GM12891 (cell line): Measurements from ENCODE around the gene MAPK4.

Source experiments
- DNase-seq: peaks from one replicate; pipeline ENCODE4 v3.0.0; 2011; ENCODE audit warnings: low spot score; ENCODE audit not compliant: insufficient read length
- FAIRE-seq: peaks from 2 replicates; lab custom pipeline; 2011; peaks lifted over from hg19 to GRCh38; lab: Jason Lieb, UNC
- PAX5 ChIP-seq: IDR thresholded peaks from 2 replicates; pipeline ENCODE4 v1.6.1; 2011; ENCODE audit warnings: low read length, moderate library complexity, mild to moderate bottlenecking; ENCODE audit not compliant: insufficient read depth, severe bottlenecking
- POLR2A ChIP-seq: IDR thresholded peaks from 2 replicates; pipeline ENCODE4 v1.6.1; 2011; ENCODE audit warnings: low read depth, low read length, control low read depth
- POLR2AphosphoS5 ChIP-seq: IDR thresholded peaks from 2 replicates; pipeline ENCODE4 v1.6.1; 2011; ENCODE audit warnings: low read depth, low read length, control low read depth
- POU2F2 ChIP-seq: IDR thresholded peaks from 2 replicates; pipeline ENCODE4 v1.6.1; 2011; ENCODE audit warnings: low read depth, mild to moderate bottlenecking, control low read depth, low read length, moderate library complexity
- SPI1 ChIP-seq: IDR thresholded peaks from 2 replicates; pipeline ENCODE4 v1.6.1; 2011; ENCODE audit warnings: low read depth, low read length, control low read depth
- TAF1 ChIP-seq: IDR thresholded peaks from 2 replicates; pipeline ENCODE4 v1.6.1; 2011; ENCODE audit warnings: low read depth, low read length, control low read depth

MAPK4 gene

GRCh38 chr18:50624981-50625380 lies 65.1 kb downstream of the MAPK4 start:
- TF ChIP-seq POU2F2 (no peak), POLR2AphosphoS5 (no peak)
- DNase-seq (no peak), FAIRE-seq (no peak)

GRCh38 chr18:50626317-50626716 lies 66.4 kb downstream of the MAPK4 start:
- no peak for TF ChIP-seq SPI1
- TF ChIP-seq TAF1, result no peak
- no peak for TF ChIP-seq POLR2AphosphoS5
- TF ChIP-seq POU2F2, result no peak
- TF ChIP-seq POLR2A, result no peak
- no peak for TF ChIP-seq PAX5
- DNase-seq, result no peak
- no peak for FAIRE-seq

DNA sequence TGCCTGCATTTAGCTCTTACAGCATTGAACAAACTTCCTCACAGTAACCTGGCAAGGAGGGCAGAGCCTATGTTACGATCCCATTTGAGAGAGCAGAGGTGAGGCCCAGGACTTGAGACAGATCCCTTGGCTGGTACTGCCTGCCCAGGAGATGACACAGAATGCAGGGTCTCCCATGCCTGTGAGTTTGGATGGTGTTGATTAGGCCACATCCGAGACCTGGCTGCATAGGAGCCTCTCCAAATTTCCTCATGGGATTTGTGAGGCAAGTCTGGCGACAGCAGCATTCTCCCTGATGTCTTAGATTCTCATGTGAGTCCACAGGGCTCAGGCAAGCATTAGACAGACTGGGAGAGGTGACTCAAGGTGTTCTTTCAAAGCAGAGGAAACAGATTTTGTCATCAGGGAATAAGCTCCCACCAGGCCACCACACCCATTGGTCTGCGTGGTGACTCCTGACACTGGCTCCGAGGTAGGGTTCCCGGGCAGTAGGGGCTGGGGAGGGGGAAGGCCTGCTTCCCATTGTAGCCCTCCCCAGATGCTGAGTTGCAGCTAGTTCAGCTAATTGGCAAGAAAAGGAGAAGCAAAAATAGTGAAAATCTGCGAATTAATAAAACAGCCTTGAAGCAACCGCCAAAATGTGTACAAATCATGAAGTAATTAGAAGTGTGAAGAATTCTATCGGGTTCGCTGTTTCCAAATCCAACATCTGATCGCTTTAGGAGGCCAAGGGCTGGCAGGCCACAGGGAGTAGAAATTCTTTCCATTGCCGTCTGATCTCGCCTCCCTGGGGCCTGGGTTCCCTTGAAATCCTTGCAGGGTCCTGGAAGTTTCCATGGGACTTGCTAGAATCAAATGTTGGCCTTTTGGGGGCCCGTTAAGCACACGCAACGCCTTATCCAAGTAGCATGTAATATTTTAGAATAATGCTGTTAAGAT lies 68.0 kb downstream of the MAPK4 start:
- FAIRE-seq, result no peak
- DNase-seq, result no peak
- TF ChIP-seq PAX5 (no peak), POU2F2 (no peak), SPI1 (no peak), POLR2AphosphoS5 (no peak), POLR2A (no peak), TAF1 (no peak)

GRCh38 chr18:50628533-50628905 lies 68.6 kb downstream of the MAPK4 start:
- no peak for DNase-seq
- no peak for FAIRE-seq
- no peak for TF ChIP-seq SPI1
- TF ChIP-seq TAF1, result no peak
- TF ChIP-seq POLR2A, result no peak
- no peak for TF ChIP-seq POLR2AphosphoS5
- no peak for TF ChIP-seq POU2F2
- TF ChIP-seq PAX5, result no peak

GRCh38 chr18:50629148-50629631 lies 69.3 kb downstream of the MAPK4 start:
- FAIRE-seq, result no peak
- no peak for DNase-seq
- no peak for TF ChIP-seq PAX5
- TF ChIP-seq TAF1, result no peak
- TF ChIP-seq POLR2A, result no peak
- TF ChIP-seq POLR2AphosphoS5, result no peak
- TF ChIP-seq SPI1, result no peak
- no peak for TF ChIP-seq POU2F2

GRCh38 chr18:50630895-50631294 lies 71.0 kb downstream of the MAPK4 start:
- FAIRE-seq (no peak), DNase-seq (no peak)
- TF ChIP-seq SPI1, result no peak

DNA sequence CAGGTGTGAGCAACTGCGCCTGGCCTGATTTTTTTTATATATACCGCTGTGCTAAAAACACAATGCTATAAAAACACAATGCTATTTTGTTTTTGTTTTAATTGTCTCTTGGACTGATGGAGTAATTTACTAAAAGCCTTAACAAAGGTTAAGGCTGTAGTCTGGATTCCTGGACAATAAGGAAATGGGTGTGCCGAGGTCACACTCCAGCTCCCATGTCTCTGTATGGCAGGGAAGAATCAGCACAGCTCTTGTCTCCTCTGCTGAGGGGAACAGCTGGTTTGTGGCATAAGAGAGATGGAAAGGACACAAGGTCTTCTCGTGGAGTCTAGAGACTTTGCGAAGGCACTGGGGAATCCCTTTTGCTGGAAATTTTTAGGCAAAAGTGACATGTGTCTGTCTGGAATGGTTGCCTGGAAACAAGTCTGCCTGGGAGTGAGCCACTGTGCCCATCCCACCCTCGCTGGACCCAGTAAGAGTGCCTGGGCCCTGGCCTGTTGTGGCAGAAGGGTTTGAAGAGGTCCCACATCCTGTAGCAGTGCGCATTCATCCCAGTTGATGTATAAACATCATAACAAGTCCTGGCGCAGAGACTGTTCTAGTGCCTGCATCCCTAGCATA lies 73.1 kb downstream of the MAPK4 start:
- no peak for FAIRE-seq
- no peak for DNase-seq
- TF ChIP-seq POLR2A, result no peak
- no peak for TF ChIP-seq POLR2AphosphoS5
- no peak for TF ChIP-seq PAX5
- no peak for TF ChIP-seq POU2F2
- no peak for TF ChIP-seq TAF1
- no peak for TF ChIP-seq SPI1

DNA sequence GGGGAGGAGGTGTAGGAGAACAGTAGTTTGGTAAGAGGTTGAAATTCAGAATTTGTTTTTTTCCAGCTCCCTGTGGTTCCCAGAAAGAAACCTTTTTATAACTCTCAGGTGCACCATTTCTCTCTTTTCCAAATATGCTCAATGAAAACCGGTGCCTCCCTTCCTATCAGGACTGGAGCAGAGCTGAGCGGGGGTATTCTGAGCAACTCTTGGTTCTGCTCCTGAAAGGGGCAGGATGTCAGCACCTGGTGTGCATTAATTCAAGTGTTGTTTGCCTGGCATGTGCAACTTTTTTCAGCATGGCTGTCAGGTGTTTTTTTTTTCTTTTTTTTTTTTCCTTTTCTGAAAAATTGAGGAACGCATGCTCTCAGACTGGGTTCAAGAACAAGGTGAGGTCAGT lies 74.1 kb downstream of the MAPK4 start:
- FAIRE-seq (no peak), DNase-seq (no peak)
- TF ChIP-seq POLR2A, result no peak
- no peak for TF ChIP-seq PAX5
- TF ChIP-seq TAF1, result no peak
- TF ChIP-seq POU2F2, result no peak
- no peak for TF ChIP-seq SPI1
- no peak for TF ChIP-seq POLR2AphosphoS5

DNA sequence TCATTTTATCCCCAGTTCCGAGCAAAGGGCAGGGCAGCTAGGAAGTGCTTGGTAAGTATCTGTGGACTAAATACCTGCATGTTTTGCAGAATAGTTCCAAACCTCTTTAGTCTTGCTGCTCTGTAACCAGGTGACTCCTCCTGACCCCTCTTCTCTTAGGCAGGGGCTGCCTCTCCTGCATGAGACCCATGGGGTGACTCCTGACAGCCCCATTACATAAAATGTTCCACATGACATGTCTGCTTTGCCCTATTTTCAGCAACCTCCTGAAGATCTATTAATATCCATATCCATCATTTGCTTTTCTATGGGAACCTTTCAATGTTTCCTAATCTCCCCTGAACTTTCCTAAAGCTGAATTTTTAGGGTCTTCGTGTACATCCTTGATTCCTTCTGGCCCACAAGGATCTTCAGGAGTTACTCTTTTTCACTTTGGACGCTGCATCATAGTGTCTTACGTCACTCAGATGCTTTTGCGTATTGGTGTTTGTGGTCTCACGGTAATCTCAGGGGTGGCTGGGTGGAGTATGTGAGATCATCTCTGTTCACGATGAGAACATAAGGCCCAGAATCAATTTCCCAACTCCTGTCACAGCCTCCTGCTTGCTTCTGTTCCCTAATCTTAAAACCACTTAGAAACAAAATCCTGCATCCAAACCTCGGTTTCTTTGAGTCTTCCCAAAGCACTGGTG lies 76.6 kb downstream of the MAPK4 start:
- FAIRE-seq (no peak), DNase-seq (no peak)
- TF ChIP-seq PAX5 (no peak), POLR2AphosphoS5 (no peak), POLR2A (no peak), POU2F2 (no peak), SPI1 (no peak), TAF1 (no peak)
